Parathyroid adenoma (tissue), 2 donors: ENCODE measurements around the gene KATNB1.

Experiments used
- H2AFZ ChIP-seq: fragments of 300-600 bp; sonication (generic); one replicate; pipeline ENCODE4 v1.7.0; 2017; ENCODE audit warnings: antibody characterized with exemption, mild to moderate bottlenecking
- H3K27ac ChIP-seq: fragments of 300-600 bp; sonication (generic); one replicate; pipeline ENCODE4 v1.7.0; 2017
- H3K27me3 ChIP-seq: fragments of 300-600 bp; sonication (generic); one replicate; pipeline ENCODE4 v1.7.0; 2017; ENCODE audit warnings: low read length; ENCODE audit not compliant: control insufficient read depth, insufficient read depth
- H3K36me3 ChIP-seq: fragments of 300-600 bp; sonication (generic); one replicate; pipeline ENCODE4 v1.7.0; 2017; ENCODE audit warnings: low read length; ENCODE audit not compliant: control insufficient read depth, insufficient read depth
- H3K4me1 ChIP-seq: fragments of 300-600 bp; sonication (generic); one replicate; pipeline ENCODE4 v1.7.0; 2017; ENCODE audit warnings: control low read depth
- H3K4me2 ChIP-seq: fragments of 300-600 bp; sonication (generic); one replicate; pipeline ENCODE4 v1.7.0; 2017; ENCODE audit warnings: low read length
- H3K4me3 ChIP-seq: fragments of 300-600 bp; sonication (generic); one replicate; pipeline ENCODE4 v1.7.0; 2017; ENCODE audit warnings: low read depth, low read length
- H3K79me2 ChIP-seq: fragments of 300-600 bp; sonication (generic); one replicate; pipeline ENCODE4 v1.7.0; 2017; ENCODE audit warnings: control low read depth
- H3K9ac ChIP-seq: fragments of 300-600 bp; sonication (generic); one replicate; pipeline ENCODE4 v1.7.0; 2017; ENCODE audit warnings: mild to moderate bottlenecking
- H3K9me3 ChIP-seq: fragments of 300-600 bp; sonication (generic); one replicate; pipeline ENCODE4 v1.7.0; 2017; ENCODE audit warnings: low read length; ENCODE audit not compliant: control insufficient read depth
- CTCF ChIP-seq: fragments of 300-600 bp; sonication (generic); IDR thresholded peaks from one replicate; pipeline ENCODE4 v1.7.0; 2017; ENCODE audit warnings: antibody characterized with exemption, mild to moderate bottlenecking
- donor health status: primary hyperparathyroidism.

KATNB1 gene

GRCh38 chr16:57783116-57783515 is 47.5 kb downstream of the KATNB1 start:
- Histone ChIP-seq H2AFZ (no peak overlapping the region), H3K36me3 (no peaks in the 10 kb centered on the region), H3K27me3 (no peaks in the 10 kb centered on the region), H3K4me1 (no peaks in the 10 kb centered on the region), H3K4me3 (no peak overlapping the region), H3K4me2 (no peak overlapping the region), H3K9ac (no peak overlapping the region), H3K9me3 (no peaks in the 10 kb centered on the region), H3K79me2 (peaks cover 6% of the 10 kb centered on the region), H3K27ac (no peak overlapping the region)
- no peak for TF ChIP-seq CTCF

GRCh38 chr16:57783883-57784282 is 48.3 kb downstream of the KATNB1 start:
- TF ChIP-seq CTCF = no peak
- no peak overlapping the region for H3K27ac ChIP-seq
- H3K27me3 ChIP-seq = no peaks in the 10 kb centered on the region
- H3K4me1 ChIP-seq = no peaks in the 10 kb centered on the region
- H3K9me3 ChIP-seq = no peaks in the 10 kb centered on the region
- peaks cover 6% of the 10 kb centered on the region for H3K79me2 ChIP-seq
- H3K36me3 ChIP-seq = no peaks in the 10 kb centered on the region
- no peak overlapping the region for H3K4me2 ChIP-seq
- H2AFZ ChIP-seq = no peak overlapping the region
- no peak overlapping the region for H3K4me3 ChIP-seq
- no peak overlapping the region for H3K9ac ChIP-seq

- H3K9ac ChIP-seq = no peak overlapping the region
- H3K27me3 ChIP-seq = no peaks in the 10 kb centered on the region
- H3K36me3 ChIP-seq = no peaks in the 10 kb centered on the region
- H2AFZ ChIP-seq = no peak overlapping the region
- H3K27ac ChIP-seq = no peak overlapping the region
- no peaks in the 10 kb centered on the region for H3K9me3 ChIP-seq
- TF ChIP-seq CTCF = no peak
- no peaks in the 10 kb centered on the region for H3K4me1 ChIP-seq
- peaks cover 6% of the 10 kb centered on the region for H3K79me2 ChIP-seq
- no peak overlapping the region for H3K4me2 ChIP-seq
- no peak overlapping the region for H3K4me3 ChIP-seq
These were observed 48.8 kb downstream of the KATNB1 start for GRCh38 chr16:57784334-57784733.

GRCh38 chr16:57785385-57785784 is 49.8 kb downstream of the KATNB1 start:
- H2AFZ ChIP-seq = no peak overlapping the region
- no peaks in the 10 kb centered on the region for H3K36me3 ChIP-seq
- H3K9ac ChIP-seq = no peak overlapping the region
- no peaks in the 10 kb centered on the region for H3K27me3 ChIP-seq
- TF ChIP-seq CTCF = no peak
- H3K79me2 ChIP-seq = peaks cover 6% of the 10 kb centered on the region
- no peak overlapping the region for H3K27ac ChIP-seq
- no peak overlapping the region for H3K4me3 ChIP-seq
- H3K4me2 ChIP-seq = no peak overlapping the region
- H3K9me3 ChIP-seq = no peaks in the 10 kb centered on the region
- no peaks in the 10 kb centered on the region for H3K4me1 ChIP-seq

GRCh38 chr16:57785924-57786323 is 50.4 kb downstream of the KATNB1 start:
- TF ChIP-seq CTCF = no peak
- no peaks in the 10 kb centered on the region for H3K9me3 ChIP-seq

More at GRCh38 chr16:57785924-57786323, 50.4 kb downstream of the KATNB1 start:
- no peak overlapping the region for H2AFZ ChIP-seq
- peaks cover 7% of the 10 kb centered on the region for H3K79me2 ChIP-seq
- H3K27me3 ChIP-seq = no peaks in the 10 kb centered on the region
- no peaks in the 10 kb centered on the region for H3K4me1 ChIP-seq
- H3K4me3 ChIP-seq = no peak overlapping the region
- no peaks in the 10 kb centered on the region for H3K36me3 ChIP-seq
- no peak overlapping the region for H3K27ac ChIP-seq
- H3K9ac ChIP-seq = no peak overlapping the region
- no peak overlapping the region for H3K4me2 ChIP-seq
